ENCODE measurements around the gene RNF223. TPM values are rescaled to one million over a fixed set of nuclear protein-coding genes. Genes with fewer than 3 reads are reported as not detected.

The RNF223 gene
- total and polyA plus RNA-seq, 2 of the 8 experiments (the other 6 are each of a cell fraction or from before 2014, with no cell fraction given) = not detected

DNA sequence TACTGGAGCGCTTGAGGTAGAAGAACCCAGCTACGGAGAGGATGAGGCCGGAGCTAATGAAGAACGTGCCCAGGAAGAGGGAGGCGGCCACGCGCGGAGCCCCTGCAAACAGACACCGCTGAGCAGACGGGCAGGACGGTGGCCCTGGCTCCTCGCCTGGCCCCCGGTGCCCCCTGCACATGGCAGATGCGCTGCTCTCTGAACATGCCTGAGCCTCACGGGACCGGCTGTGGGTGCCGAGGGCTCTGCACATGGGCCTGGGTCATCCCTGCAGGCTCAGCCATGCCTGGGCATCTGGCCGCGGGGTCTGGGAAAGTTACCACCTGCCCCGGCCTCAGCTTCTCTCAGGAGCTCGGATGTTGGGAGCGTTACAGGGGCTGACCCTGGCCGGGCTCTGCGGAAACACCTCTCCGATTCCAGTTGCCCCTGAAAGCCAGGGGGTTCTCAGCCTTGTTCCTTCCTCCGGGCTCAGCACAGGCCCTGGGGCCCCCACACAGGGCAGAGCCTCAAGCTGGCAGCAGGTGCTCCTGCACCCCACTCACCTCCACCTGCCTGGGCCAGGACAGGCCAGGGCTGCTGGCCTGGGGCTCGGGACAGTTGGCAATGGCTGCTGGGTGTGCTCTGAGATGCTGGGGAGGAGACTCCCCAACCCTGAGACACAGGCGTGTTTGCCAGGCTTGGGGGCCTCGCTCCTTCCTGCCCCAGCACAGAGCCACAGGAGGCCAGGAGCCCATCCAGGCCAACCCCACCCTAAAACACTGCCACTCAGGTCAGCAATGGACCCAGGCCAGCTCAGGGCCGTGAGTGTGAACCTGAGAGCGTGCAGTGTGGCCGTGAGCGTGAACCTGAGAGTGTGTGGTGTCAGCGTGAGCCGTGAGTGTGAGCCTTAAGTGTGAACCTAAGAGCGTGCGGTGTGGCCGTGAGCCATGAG, 12.1 kb upstream of the RNF223 start (continued):
- no peak for TF ChIP-seq CHD7 (IDR thresholded peaks at IDR 0.05; ENCODE audit: insufficient replicate concordance, low read length)
- TF ChIP-seq, protein P1, sequence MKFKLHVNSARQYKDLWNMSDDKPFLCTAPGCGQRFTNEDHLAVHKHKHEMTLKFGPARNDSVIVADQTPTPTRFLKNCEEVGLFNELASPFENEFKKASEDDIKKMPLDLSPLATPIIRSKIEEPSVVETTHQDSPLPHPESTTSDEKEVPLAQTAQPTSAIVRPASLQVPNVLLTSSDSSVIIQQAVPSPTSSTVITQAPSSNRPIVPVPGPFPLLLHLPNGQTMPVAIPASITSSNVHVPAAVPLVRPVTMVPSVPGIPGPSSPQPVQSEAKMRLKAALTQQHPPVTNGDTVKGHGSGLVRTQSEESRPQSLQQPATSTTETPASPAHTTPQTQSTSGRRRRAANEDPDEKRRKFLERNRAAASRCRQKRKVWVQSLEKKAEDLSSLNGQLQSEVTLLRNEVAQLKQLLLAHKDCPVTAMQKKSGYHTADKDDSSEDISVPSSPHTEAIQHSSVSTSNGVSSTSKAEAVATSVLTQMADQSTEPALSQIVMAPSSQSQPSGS (IDR thresholded peaks at IDR 0.05; ENCODE audit: low read length) = no peak
- TF ChIP-seq ASH2L (IDR thresholded peaks at IDR 0.05; ENCODE audit: low read length) = no peak
- no peak for TF ChIP-seq CREB1 (IDR thresholded peaks at IDR 0.05)
- TF ChIP-seq KDM1A (IDR thresholded peaks at IDR 0.05; ENCODE audit: borderline replicate concordance, low read length) = no peak
- no peak for TF ChIP-seq MAX (IDR thresholded peaks at IDR 0.05)
- TF ChIP-seq JUND (IDR thresholded peaks at IDR 0.05; ENCODE audit: low read length) = no peak
- TF ChIP-seq KDM5A (IDR thresholded peaks at IDR 0.05; ENCODE audit: low read length) = no peak

Data from H1 (cell line).